Mesenchymal stem cell (in vitro differentiated cells and primary cell): ENCODE measurements around the gene KIF21A.

Source experiments
- DNase-seq: peaks from one replicate; pipeline ENCODE4 v3.0.0-alpha.2; 2013
- H2AFZ ChIP-seq: one replicate; pipeline ENCODE4 v1.6.1; 2013; ENCODE audit warnings: low read depth, mild to moderate bottlenecking, control low read depth, inconsistent platforms, low read length, moderate library complexity
- H2AK5ac ChIP-seq: 2 replicates; pipeline ENCODE4 v1.6.1; 2013; ENCODE audit warnings: low read length, moderate library complexity, mild to moderate bottlenecking, inconsistent platforms; ENCODE audit not compliant: severe bottlenecking
- H2BK120ac ChIP-seq: one replicate; pipeline ENCODE4 v1.6.1; 2013; ENCODE audit warnings: low read depth, mild to moderate bottlenecking, inconsistent platforms, low read length, moderate library complexity
- H2BK12ac ChIP-seq, 2 experiments: one replicate each; pipeline ENCODE4 v1.6.1; 2013; ENCODE audit warnings: inconsistent platforms in 2 of 2, low read length in 2 of 2, mild to moderate bottlenecking in 2 of 2, moderate library complexity in 2 of 2, control low read depth in 1 of 2
- H2BK15ac ChIP-seq: one replicate; pipeline ENCODE4 v1.6.1; 2013; ENCODE audit warnings: mild to moderate bottlenecking, low read depth, inconsistent platforms; ENCODE audit not compliant: poor library complexity, severe bottlenecking
- H2BK5ac ChIP-seq: 2 replicates; pipeline ENCODE4 v1.6.1; 2013; ENCODE audit warnings: low read depth, mild to moderate bottlenecking, low read length, control low read depth, inconsistent platforms; ENCODE audit not compliant: poor library complexity, severe bottlenecking
- H3K14ac ChIP-seq, 2 experiments: one replicate each; pipeline ENCODE4 v1.6.1; 2013; ENCODE audit warnings: inconsistent platforms in 2 of 2, low read length in 2 of 2, control low read depth in 1 of 2, mild to moderate bottlenecking in 1 of 2, moderate library complexity in 1 of 2
- H3K18ac ChIP-seq, 2 experiments: one replicate each; pipeline ENCODE4 v1.6.1; 2013; ENCODE audit warnings: inconsistent platforms in 2 of 2, low read length in 2 of 2, control low read depth in 1 of 2, low read depth in 1 of 2, mild to moderate bottlenecking in 1 of 2
- H3K23ac ChIP-seq, 2 experiments: one replicate each; pipeline ENCODE4 v1.6.1; 2013; ENCODE audit warnings: inconsistent platforms in 2 of 2, low read length in 2 of 2, mild to moderate bottlenecking in 2 of 2, moderate library complexity in 2 of 2, control low read depth in 1 of 2
- H3K27ac ChIP-seq: 2 replicates; pipeline ENCODE4 v1.5.1; 2013; ENCODE audit warnings: mild to moderate bottlenecking, moderate library complexity, low read length, control low read depth, inconsistent platforms; ENCODE audit not compliant: poor library complexity, severe bottlenecking
- H3K27me3 ChIP-seq, 2 experiments: 2 replicates each; pipeline versions ENCODE4 v1.6.1 to v1.7.0; 2013; ENCODE audit warnings: low read length in 2 of 2, mild to moderate bottlenecking in 2 of 2, moderate library complexity in 2 of 2, control low read depth in 1 of 2, inconsistent platforms in 1 of 2; ENCODE audit not compliant: control insufficient read depth in 1 of 2, insufficient read depth in 1 of 2
- H3K36me3 ChIP-seq, 2 experiments: 2 replicates each; pipeline versions ENCODE4 v1.6.1 to v1.7.0; 2013; ENCODE audit warnings: low read length in 2 of 2, control low read depth in 1 of 2, inconsistent platforms in 1 of 2, low read depth in 1 of 2, mild to moderate bottlenecking in 1 of 2; ENCODE audit not compliant: insufficient read depth in 2 of 2, control insufficient read depth in 1 of 2
- H3K4ac ChIP-seq, 2 experiments: one replicate each; pipeline ENCODE4 v1.6.1; 2013; ENCODE audit warnings: inconsistent platforms in 2 of 2, low read length in 2 of 2, mild to moderate bottlenecking in 2 of 2, moderate library complexity in 2 of 2, control low read depth in 1 of 2, low read depth in 1 of 2
- H3K4me1 ChIP-seq: 2 replicates; pipeline ENCODE4 v1.6.1; 2013; ENCODE audit warnings: low read depth, low read length, control low read depth; ENCODE audit not compliant: control insufficient read depth, insufficient read depth
- H3K4me2 ChIP-seq: 2 replicates; pipeline ENCODE4 v1.6.1; 2013; ENCODE audit warnings: low read length, mild to moderate bottlenecking, inconsistent platforms; ENCODE audit not compliant: poor library complexity, severe bottlenecking
- H3K4me3 ChIP-seq, 2 experiments: 2 replicates each; pipeline versions ENCODE4 v1.5.1 to v1.7.0; 2013; ENCODE audit warnings: low read length in 2 of 2, mild to moderate bottlenecking in 2 of 2, control low read depth in 1 of 2, low read depth in 1 of 2; ENCODE audit not compliant: insufficient read depth in 1 of 2
- H3K79me1 ChIP-seq: replicated peaks from 2 replicates; pipeline ENCODE4 v1.6.1; 2013; ENCODE audit warnings: mild to moderate bottlenecking, control low read depth, low read length, inconsistent platforms; ENCODE audit not compliant: poor library complexity, severe bottlenecking
- H3K9ac ChIP-seq: 2 replicates; pipeline ENCODE4 v1.7.0; 2013; ENCODE audit warnings: mild to moderate bottlenecking, low read length, moderate library complexity
- H3K9me3 ChIP-seq: 2 replicates; pipeline ENCODE4 v1.7.0; 2013; ENCODE audit warnings: mild to moderate bottlenecking, low read length; ENCODE audit not compliant: control insufficient read depth
- H4K8ac ChIP-seq: one replicate; pipeline ENCODE4 v1.6.1; 2013; ENCODE audit warnings: inconsistent platforms, mild to moderate bottlenecking, low read length, moderate library complexity
- H4K91ac ChIP-seq: one replicate; pipeline ENCODE4 v1.6.1; 2013; ENCODE audit warnings: mild to moderate bottlenecking, low read length, inconsistent platforms
- WGBS: methylation state at CpG from one replicate; pipeline ENCODE4 v1.1.7; 2013; ENCODE audit warnings: mixed read lengths; 5-methylcytosine and 5-hydroxymethylcytosine counted together

KIF21A gene

GRCh38 chr12:39352471-39353017 is 90.4 kb downstream of the KIF21A start:
- Histone ChIP-seq H3K4me3 (no peak overlapping the region), H3K23ac (no peak overlapping the region), H3K79me1 (no peaks in the 10 kb centered on the region), H2AFZ (no peak overlapping the region), H3K4me2 (no peak overlapping the region), H3K18ac (no peak overlapping the region), H2BK15ac (no peak overlapping the region), H2AK5ac (no peak overlapping the region), H3K36me3 (no peaks in the 10 kb centered on the region), H3K9me3 (no peaks in the 10 kb centered on the region), H3K27me3 (no peaks in the 10 kb centered on the region), H3K27ac (no peak overlapping the region), H3K4me1 (no peaks in the 10 kb centered on the region), H2BK120ac (no peak overlapping the region), H3K9ac (no peak overlapping the region), H2BK5ac (no peak overlapping the region), H4K91ac (no peak overlapping the region), H3K4ac (no peak overlapping the region), H2BK12ac (no peak overlapping the region), H3K14ac (no peak overlapping the region), H4K8ac (no peak overlapping the region)
- WGBS: 95% methylated on average over 3 of the region's 3 CpGs
- DNase-seq: no peak

GRCh38 chr12:39351153-39351552 is 91.8 kb downstream of the KIF21A start:
- Histone ChIP-seq H3K18ac (no peak overlapping the region), H4K91ac (no peak overlapping the region), H3K9me3 (no peaks in the 10 kb centered on the region), H3K4ac (no peak overlapping the region), H2BK5ac (no peak overlapping the region), H3K4me1 (no peaks in the 10 kb centered on the region), H3K23ac (no peak overlapping the region), H3K14ac (no peak overlapping the region), H3K27ac (no peak overlapping the region), H2BK120ac (no peak overlapping the region), H3K36me3 (no peaks in the 10 kb centered on the region), H3K9ac (no peak overlapping the region), H2AFZ (no peak overlapping the region), H2BK12ac (no peak overlapping the region), H3K4me3 (no peak overlapping the region), H2BK15ac (no peak overlapping the region), H3K4me2 (no peak overlapping the region), H3K27me3 (no peaks in the 10 kb centered on the region), H4K8ac (no peak overlapping the region), H2AK5ac (no peak overlapping the region), H3K79me1 (no peaks in the 10 kb centered on the region)
- no peak for DNase-seq

GRCh38 chr12:39348941-39349626 is 93.8 kb downstream of the KIF21A start:
- Histone ChIP-seq H4K8ac (no peak overlapping the region), H3K9me3 (no peaks in the 10 kb centered on the region), H2BK120ac (no peak overlapping the region), H4K91ac (no peak overlapping the region), H3K4me3 (no peak overlapping the region), H3K18ac (no peak overlapping the region), H3K4ac (no peak overlapping the region), H3K79me1 (no peaks in the 10 kb centered on the region), H3K4me1 (no peaks in the 10 kb centered on the region), H2BK5ac (no peak overlapping the region), H3K27me3 (no peaks in the 10 kb centered on the region), H3K36me3 (no peaks in the 10 kb centered on the region), H2AFZ (no peak overlapping the region), H3K4me2 (no peak overlapping the region), H3K23ac (no peak overlapping the region), H3K9ac (no peak overlapping the region), H2BK15ac (no peak overlapping the region), H2AK5ac (no peak overlapping the region), H3K27ac (no peak overlapping the region), H2BK12ac (no peak overlapping the region), H3K14ac (no peak overlapping the region)
- no peak for DNase-seq
- 94% methylated on average over 3 of the region's 3 CpGs for WGBS

GRCh38 chr12:39348523-39348922 is 94.4 kb downstream of the KIF21A start:
- Histone ChIP-seq H2AK5ac (no peak overlapping the region), H3K18ac (no peak overlapping the region), H3K36me3 (no peaks in the 10 kb centered on the region), H3K9me3 (no peaks in the 10 kb centered on the region), H3K14ac (no peak overlapping the region), H3K4me3 (no peak overlapping the region), H3K9ac (no peak overlapping the region), H3K79me1 (no peaks in the 10 kb centered on the region), H3K27ac (no peak overlapping the region), H4K91ac (no peak overlapping the region), H3K27me3 (no peaks in the 10 kb centered on the region), H2BK120ac (no peak overlapping the region), H2AFZ (no peak overlapping the region), H2BK5ac (no peak overlapping the region), H2BK12ac (no peak overlapping the region), H3K4me1 (no peaks in the 10 kb centered on the region), H2BK15ac (no peak overlapping the region), H4K8ac (no peak overlapping the region), H3K23ac (no peak overlapping the region), H3K4me2 (no peak overlapping the region), H3K4ac (no peak overlapping the region)
- no peak for DNase-seq
- WGBS: 88% methylated on average over 1 of the region's 1 CpG
